GM21717 (cell line): Measurements from ENCODE around the gene WDR49.
"Not testable (repeated sequence)": the region's sequence is repeated elsewhere in the genome, so short reads cannot be mapped to it uniquely, and the experiment has no call there.

ENCODE experiments used
- ATAC-seq: cut with Tn5 transposase; IDR thresholded peaks from one replicate; pipeline ENCODE4 v1.9.1; 2021; ENCODE audit warnings: mild to moderate bottlenecking, moderate library complexity; ENCODE audit not compliant: unreplicated experiment

Gene WDR49

GRCh38 chr3:167615030-167615429 lies 38.7 kb downstream of the WDR49 start:
- no peak for ATAC-seq

GRCh38 chr3:167614196-167614595 lies 39.5 kb downstream of the WDR49 start:
- ATAC-seq: not testable (repeated sequence)

GRCh38 chr3:167611718-167612117 lies 42.0 kb downstream of the WDR49 start:
- ATAC-seq: no peak

GRCh38 chr3:167609156-167609555 lies 44.6 kb downstream of the WDR49 start:
- ATAC-seq: no peak

GRCh38 chr3:167606836-167607235 lies 46.9 kb downstream of the WDR49 start:
- no peak for ATAC-seq

- no peak for ATAC-seq
Observed at GRCh38 chr3:167605871-167606270, 47.9 kb downstream of the WDR49 start.

GRCh38 chr3:167602041-167602440 lies 51.7 kb downstream of the WDR49 start:
- ATAC-seq: no peak

GRCh38 chr3:167587651-167588050 lies 66.1 kb downstream of the WDR49 start:
- no peak for ATAC-seq

- ATAC-seq: no peak
Observed at GRCh38 chr3:167575000-167575600, 78.6 kb downstream of the WDR49 start.

GRCh38 chr3:167572991-167573390 lies 80.8 kb downstream of the WDR49 start:
- ATAC-seq: no peak

- no peak for ATAC-seq
Observed at GRCh38 chr3:167568634-167569033, 85.1 kb downstream of the WDR49 start.

GRCh38 chr3:167565489-167565888 lies 88.3 kb downstream of the WDR49 start:
- no peak for ATAC-seq

GRCh38 chr3:167564612-167565011 lies 89.1 kb downstream of the WDR49 start:
- ATAC-seq: no peak

GRCh38 chr3:167559924-167560323 lies 93.8 kb downstream of the WDR49 start:
- no peak for ATAC-seq

GRCh38 chr3:167554898-167555297 lies 98.8 kb downstream of the WDR49 start:
- ATAC-seq: no peak

GRCh38 chr3:167538081-167538480 lies 115.7 kb downstream of the WDR49 start:
- no peak for ATAC-seq

GRCh38 chr3:167521006-167521355 lies 132.8 kb downstream of the WDR49 start:
- no peak for ATAC-seq

- no peak for ATAC-seq
Observed at GRCh38 chr3:167520266-167521005, 133.3 kb downstream of the WDR49 start.

- ATAC-seq: no peak
Observed at GRCh38 chr3:167507954-167508353, 145.8 kb downstream of the WDR49 start.

- ATAC-seq: no peak
Observed at GRCh38 chr3:167502401-167502800, 151.3 kb downstream of the WDR49 start.

- ATAC-seq: no peak
Observed at GRCh38 chr3:167501941-167502340, 151.8 kb downstream of the WDR49 start.

GRCh38 chr3:167497903-167498302 lies 155.8 kb downstream of the WDR49 start:
- no peak for ATAC-seq

GRCh38 chr3:167493244-167493643 lies 160.5 kb downstream of the WDR49 start:
- ATAC-seq: peak; percentile 61
